Measurements from ENCODE around the gene DIPK1B. TPM values are rescaled to one million over a fixed set of nuclear protein-coding genes. Genes with fewer than 3 reads are reported as not detected.
"Not testable (repeated sequence)": the region's sequence is repeated elsewhere in the genome, so short reads cannot be mapped to it uniquely, and the experiment has no call there.

Gene DIPK1B
- total RNA-seq, 2 donors from 2014 or later: 23.2 to 35.2 TPM

- intact Hi-C loops (cut with DNase I); DNase-seq; ATAC-seq: not testable (repeated sequence)
Measured at GRCh38 chr9:136755302-136756133, 43.1 kb downstream of the DIPK1B start.

GRCh38 chr9:136756134-136756438 lies 43.7 kb downstream of the DIPK1B start:
- DNase-seq: no peak
- no peak for ATAC-seq
- intact Hi-C loops (cut with DNase I): no loop called here

- intact Hi-C loops (cut with DNase I): no loop called here
- ATAC-seq (no peak), DNase-seq (no peak)
Measured at GRCh38 chr9:136756836-136757235, 44.5 kb downstream of the DIPK1B start.

GRCh38 chr9:136757328-136757727 lies 45.0 kb downstream of the DIPK1B start:
- ATAC-seq: no peak

GRCh38 chr9:136757751-136758140 lies 45.4 kb downstream of the DIPK1B start:
- no peak for DNase-seq
- ATAC-seq: no peak
- intact Hi-C loops (cut with DNase I): no loop called here

More at GRCh38 chr9:136757328-136757727, 45.0 kb downstream of the DIPK1B start:
- no peak for DNase-seq
- intact Hi-C loops (cut with DNase I): no loop called here

GRCh38 chr9:136759001-136759400 lies 46.6 kb downstream of the DIPK1B start:
- ATAC-seq (no peak), DNase-seq (no peak)
- intact Hi-C loops (cut with DNase I): no loop called here

GRCh38 chr9:136759436-136760325 lies 47.3 kb downstream of the DIPK1B start:
- no peak for ATAC-seq
- intact Hi-C loops (cut with DNase I): no loop called here
- DNase-seq: no peak

GRCh38 chr9:136760424-136760823 lies 48.1 kb downstream of the DIPK1B start:
- DNase-seq (no peak), ATAC-seq (no peak)
- intact Hi-C loops (cut with DNase I): no loop called here

GRCh38 chr9:136760834-136761544 lies 48.6 kb downstream of the DIPK1B start:
- ATAC-seq: peak; percentile 39 to 45
- peak; percentile 61 for DNase-seq
- intact Hi-C loops (cut with DNase I): not testable (repeated sequence)

GRCh38 chr9:136761545-136761981 lies 49.2 kb downstream of the DIPK1B start:
- ATAC-seq: no peak
- no peak for DNase-seq
- intact Hi-C loops (cut with DNase I): no loop called here

GRCh38 chr9:136762221-136762691 lies 49.9 kb downstream of the DIPK1B start:
- DNase-seq: no peak
- intact Hi-C loops (cut with DNase I): no loop called here
- no peak for ATAC-seq

GRCh38 chr9:136762915-136763648 lies 50.7 kb downstream of the DIPK1B start:
- DNase-seq: peak; percentile 71
- ATAC-seq: peak; percentile 8 to 60
- intact Hi-C loops (cut with DNase I): no loop called here

- ATAC-seq (no peak), DNase-seq (no peak)
- intact Hi-C loops (cut with DNase I): no loop called here
Measured at GRCh38 chr9:136763649-136764035, 51.3 kb downstream of the DIPK1B start.

- intact Hi-C loops (cut with DNase I): no loop called here
- no peak for DNase-seq
- no peak for ATAC-seq
Measured at GRCh38 chr9:136764301-136764891, 52.0 kb downstream of the DIPK1B start, which contains the start of gene LCN15. Gene LCN15, minus strand, starts transcription at chr9:136764518. Its CDS starts 30 bp downstream, at chr9:136764488.

GRCh38 chr9:136765041-136765440 lies 52.7 kb downstream of the DIPK1B start:
- DNase-seq (peak; percentile 69), ATAC-seq (peak in 1 of 2 donors; percentile 53)
- intact Hi-C loops (cut with DNase I): no loop called here

- ATAC-seq; DNase-seq; intact Hi-C loops (cut with DNase I): not testable (repeated sequence)
Measured at GRCh38 chr9:136765745-136766409, 53.5 kb downstream of the DIPK1B start.

GRCh38 chr9:136766410-136767120 lies 54.2 kb downstream of the DIPK1B start:
- intact Hi-C loops (cut with DNase I); ATAC-seq: not testable (repeated sequence)
- peak; percentile 69 for DNase-seq

Data from left cardiac atrium (tissue), 4 donors.